SU-DHL-6 (cell line): Measurements from ENCODE around the gene ISX.

ENCODE experiments used
- H2AFZ ChIP-seq: fragments of 200-600 bp; sonication (generic); 2 replicates; pipeline ENCODE4 v1.6.1; 2014; ENCODE audit warnings: low read depth, mild to moderate bottlenecking, moderate library complexity, mixed read lengths, antibody characterized with exemption, low read length; ENCODE audit not compliant: severe bottlenecking
- H3F3A ChIP-seq: fragments of 200-600 bp; shearing (Covaris generic); 2 replicates; pipeline ENCODE4 v1.6.0; 2016; ENCODE audit warnings: antibody characterized with exemption, mild to moderate bottlenecking; ENCODE audit not compliant: insufficient read depth
- H3K27ac ChIP-seq: fragments of 200-600 bp; sonication (generic); 2 replicates; pipeline ENCODE4 v1.5.1; 2016; ENCODE audit warnings: low read depth, mild to moderate bottlenecking, low read length, moderate library complexity, mixed read lengths
- H3K27me3 ChIP-seq: fragments of 200-600 bp; sonication (generic), shearing (Covaris generic); 2 replicates; pipeline ENCODE4 v1.6.0; 2014; ENCODE audit warnings: mild to moderate bottlenecking, low read length
- H3K36me3 ChIP-seq: fragments of 200-600 bp; sonication (generic); 2 replicates; pipeline ENCODE4 v1.6.1; 2014; ENCODE audit warnings: mild to moderate bottlenecking, low read length, mixed read lengths
- H3K4me2 ChIP-seq: fragments of 300-600, 200-600 bp; shearing (Covaris generic), sonication (generic); 2 replicates; pipeline ENCODE4 v1.6.0; 2014; ENCODE audit warnings: low read length, low read depth, mild to moderate bottlenecking; ENCODE audit not compliant: poor library complexity, severe bottlenecking
- H3K4me3 ChIP-seq: fragments of 200-600 bp; sonication (generic); 2 replicates; pipeline ENCODE4 v1.5.1; 2014; ENCODE audit warnings: antibody characterized with exemption, low read length, mild to moderate bottlenecking, mixed read lengths; ENCODE audit not compliant: insufficient read depth, poor library complexity, severe bottlenecking
- H3K79me2 ChIP-seq: fragments of 200-600 bp; sonication (generic); 2 replicates; pipeline ENCODE4 v1.6.1; 2014; ENCODE audit warnings: mild to moderate bottlenecking, low read length, moderate library complexity; ENCODE audit not compliant: insufficient read depth
- H3K9ac ChIP-seq: fragments of 200-600 bp; sonication (generic); 2 replicates; pipeline ENCODE4 v1.7.0; 2014; ENCODE audit warnings: mild to moderate bottlenecking, low read length
- H3K9me2 ChIP-seq: fragments of 200-600 bp; sonication (generic); replicated peaks from 2 replicates; pipeline ENCODE4 v1.6.1; 2014; ENCODE audit warnings: low read length; ENCODE audit not compliant: insufficient read depth
- H3K9me3 ChIP-seq: fragments of 200-600 bp; sonication (generic); 2 replicates; pipeline ENCODE4 v1.6.1; 2014; ENCODE audit warnings: low read length, mixed read lengths; ENCODE audit not compliant: insufficient read depth
- H4K20me1 ChIP-seq: fragments of 200-600 bp; sonication (generic); 2 replicates; pipeline ENCODE4 v1.6.1; 2014; ENCODE audit warnings: low read depth, mild to moderate bottlenecking, antibody characterized with exemption, low read length, moderate library complexity, mixed read lengths
- CTCF ChIP-seq: fragments of 200-600 bp; sonication (generic); IDR thresholded peaks from one replicate; pipeline ENCODE4 v1.5.1; 2017; ENCODE audit warnings: antibody characterized with exemption, mild to moderate bottlenecking, low read length, moderate library complexity; ENCODE audit not compliant: insufficient read depth, poor library complexity, severe bottlenecking
- EZH2phosphoT487 ChIP-seq: fragments of 200-600 bp; sonication (generic), shearing (Covaris generic); conservative IDR thresholded peaks from 2 replicates; pipeline ENCODE4 v1.6.1; 2018; ENCODE audit warnings: mild to moderate bottlenecking, antibody characterized with exemption, low read length, moderate library complexity, mixed read lengths

Gene ISX

GRCh38 chr22:35126993-35127392 lies 61.0 kb downstream of the ISX start:
- no peak for TF ChIP-seq CTCF
- TF ChIP-seq EZH2phosphoT487: no peak
- no peaks in the 10 kb centered on the region for H3K79me2 ChIP-seq

GRCh38 chr22:35128637-35129036 lies 62.7 kb downstream of the ISX start:
- no peaks in the 10 kb centered on the region for H3K36me3 ChIP-seq
- H3K9ac ChIP-seq: no peak overlapping the region
- H3K9me3 ChIP-seq: no peaks in the 10 kb centered on the region
- no peak overlapping the region for H3K27ac ChIP-seq
- no peak for TF ChIP-seq EZH2phosphoT487
- TF ChIP-seq CTCF: no peak
- H3F3A ChIP-seq: no peaks in the 10 kb centered on the region
- no peaks in the 10 kb centered on the region for H4K20me1 ChIP-seq
- H3K4me3 ChIP-seq: no peak overlapping the region
- no peaks in the 10 kb centered on the region for H3K9me2 ChIP-seq
- no peak overlapping the region for H3K4me2 ChIP-seq
- H3K79me2 ChIP-seq: no peaks in the 10 kb centered on the region
- no peaks in the 10 kb centered on the region for H3K27me3 ChIP-seq
- no peak overlapping the region for H2AFZ ChIP-seq

More at GRCh38 chr22:35126993-35127392, 61.0 kb downstream of the ISX start:
- Histone ChIP-seq H3F3A (no peaks in the 10 kb centered on the region), H3K9ac (no peak overlapping the region), H3K9me3 (no peaks in the 10 kb centered on the region), H2AFZ (no peak overlapping the region), H3K9me2 (no peaks in the 10 kb centered on the region), H3K4me3 (no peak overlapping the region), H3K27me3 (no peaks in the 10 kb centered on the region), H3K36me3 (no peaks in the 10 kb centered on the region), H4K20me1 (no peaks in the 10 kb centered on the region), H3K4me2 (no peak overlapping the region), H3K27ac (no peak overlapping the region)

GRCh38 chr22:35131525-35132000 lies 65.6 kb downstream of the ISX start:
- H3K36me3 ChIP-seq: no peaks in the 10 kb centered on the region
- no peaks in the 10 kb centered on the region for H4K20me1 ChIP-seq
- no peaks in the 10 kb centered on the region for H3K9me3 ChIP-seq
- H3F3A ChIP-seq: no peaks in the 10 kb centered on the region
- no peak overlapping the region for H3K27ac ChIP-seq
- H3K4me2 ChIP-seq: no peak overlapping the region
- no peaks in the 10 kb centered on the region for H3K9me2 ChIP-seq
- no peak overlapping the region for H3K9ac ChIP-seq
- TF ChIP-seq EZH2phosphoT487 (no peak), CTCF (no peak)
- no peak overlapping the region for H2AFZ ChIP-seq
- H3K79me2 ChIP-seq: no peaks in the 10 kb centered on the region
- no peaks in the 10 kb centered on the region for H3K27me3 ChIP-seq
- no peak overlapping the region for H3K4me3 ChIP-seq
